Right ventricle myocardium superior (tissue), 1 donor: ENCODE results near the gene DNAJC27. TPM values are rescaled to one million over a fixed set of nuclear protein-coding genes. Genes with fewer than 3 reads are reported as not detected.

ENCODE experiments used
- total RNA-seq: library from RNA; stranded (reverse); fragmentation: NEBNext Ultra II Directional; extraction: Animal tissue kit (Norgen Biotek cat#: 25700); gene quantifications from one replicate; pipeline ENCODE4 v1.2.1, GENCODE V29; 2021
- donor health status: DM: no; HTN: yes; CAD: no; lungs with severe emphysema.

DNAJC27 gene
- total RNA-seq, 1 donor from 2014 or later = 8.5 TPM

Other genes starting within 250 kb of the DNAJC27 start
- 31.4 TPM for gene PTRHD1, start 178.6 kb downstream of the DNAJC27 start, total RNA-seq
- gene CENPO, start 178.5 kb downstream of the DNAJC27 start, total RNA-seq = 2.2 TPM
- 19.8 TPM for gene ADCY3, start 51.7 kb downstream of the DNAJC27 start, total RNA-seq
- 3.8 TPM for gene EFR3B, start 70.1 kb upstream of the DNAJC27 start, total RNA-seq
- 9.2 TPM for gene POMC, start 196.6 kb upstream of the DNAJC27 start, total RNA-seq